ENCODE results near the gene CLIC1.

The CLIC1 gene

GRCh38 chr6:31736021-31736767 is at the start of gene CLIC1:
CLIC1 (minus strand) TSS chr6:31736530; CDS start chr6:31736300, 230 bp downstream.
- DNase-seq, result peak; percentile 89 to 92

- DNase-seq, result no peak
Measured at GRCh38 chr6:31785475-31785874, 49.1 kb upstream of the CLIC1 start.

- no peak for DNase-seq
Measured at GRCh38 chr6:31784098-31784925, 48.0 kb upstream of the CLIC1 start.

- DNase-seq, result no peak
Measured at GRCh38 chr6:31782126-31782855, 46.0 kb upstream of the CLIC1 start.

- DNase-seq, result no peak
Measured at GRCh38 chr6:31781244-31782125, 45.2 kb upstream of the CLIC1 start.

GRCh38 chr6:31780507-31781243 is 44.3 kb upstream of the CLIC1 start:
- DNase-seq, result no peak

- no peak for DNase-seq
Measured at GRCh38 chr6:31779908-31780307, 43.6 kb upstream of the CLIC1 start.

GRCh38 chr6:31778999-31779885 is 42.9 kb upstream of the CLIC1 start:
- no peak for DNase-seq

- no peak for DNase-seq
Measured at GRCh38 chr6:31778193-31778592, 41.9 kb upstream of the CLIC1 start.

- DNase-seq, result no peak
Measured at GRCh38 chr6:31777667-31778050, 41.3 kb upstream of the CLIC1 start.

- DNase-seq, result peak in 1 of 2 experiments; percentile 9
Measured at GRCh38 chr6:31776989-31777666, 40.8 kb upstream of the CLIC1 start, which contains the start of gene VWA7. VWA7 (minus strand) TSS chr6:31777328; CDS start chr6:31776779, 549 bp downstream.

- no peak for DNase-seq
Measured at GRCh38 chr6:31776485-31776988, 40.2 kb upstream of the CLIC1 start.

GRCh38 chr6:31775633-31776484 is 39.5 kb upstream of the CLIC1 start:
- DNase-seq, result no peak

GRCh38 chr6:31775184-31775583 is 38.9 kb upstream of the CLIC1 start:
- no peak for DNase-seq

- no peak for DNase-seq
Measured at GRCh38 chr6:31771992-31772358, 35.6 kb upstream of the CLIC1 start.

- no peak for DNase-seq
Measured at GRCh38 chr6:31770860-31771259, 34.5 kb upstream of the CLIC1 start.

- peak; percentile 77 to 80 for DNase-seq
Measured at GRCh38 chr6:31769684-31770371, 33.5 kb upstream of the CLIC1 start.
